Activated CD4-positive, CD25-positive, alpha-beta regulatory T cell treated with anti-CD3 and anti-CD28 coated beads, Interleukin-2, amount 50 U/mL, for 72 hours (primary cell): ENCODE data around the gene KIAA1586.
"Not testable (repeated sequence)": the region's sequence is repeated elsewhere in the genome, so short reads cannot be mapped to it uniquely, and the experiment has no call there.

Source experiments
- DNase-seq: peaks from one replicate; pipeline ENCODE4 v3.0.0; 2021

Gene KIAA1586

GRCh38 chr6:57047859-57048258 lies 1.4 kb downstream of the KIAA1586 start:
- not testable (repeated sequence) for DNase-seq

- no peak for DNase-seq
These were observed 2.1 kb downstream of the KIAA1586 start for GRCh38 chr6:57048577-57048976.

GRCh38 chr6:57063847-57064246 lies 17.4 kb downstream of the KIAA1586 start:
- no peak for DNase-seq

GRCh38 chr6:57064809-57065208 lies 18.3 kb downstream of the KIAA1586 start:
- DNase-seq: no peak

GRCh38 chr6:57068061-57068460 lies 21.6 kb downstream of the KIAA1586 start:
- no peak for DNase-seq

- no peak for DNase-seq
These were observed 22.7 kb downstream of the KIAA1586 start for GRCh38 chr6:57069228-57069627.

- no peak for DNase-seq
These were observed 23.4 kb downstream of the KIAA1586 start for GRCh38 chr6:57069920-57070331.

GRCh38 chr6:57072108-57072507 lies 25.6 kb downstream of the KIAA1586 start:
- no peak for DNase-seq

GRCh38 chr6:57074383-57074782 lies 27.9 kb downstream of the KIAA1586 start:
- DNase-seq: no peak

- no peak for DNase-seq
These were observed 28.6 kb downstream of the KIAA1586 start for GRCh38 chr6:57075092-57075491.

- no peak for DNase-seq
These were observed 32.2 kb downstream of the KIAA1586 start for GRCh38 chr6:57078531-57079207.

- no peak for DNase-seq
These were observed 39.0 kb downstream of the KIAA1586 start for GRCh38 chr6:57085471-57085870.

GRCh38 chr6:57086843-57087242 lies 40.4 kb downstream of the KIAA1586 start:
- no peak for DNase-seq

GRCh38 chr6:57087916-57088315 lies 41.4 kb downstream of the KIAA1586 start:
- no peak for DNase-seq

GRCh38 chr6:57089265-57089664 lies 42.8 kb downstream of the KIAA1586 start:
- no peak for DNase-seq

- peak; percentile 95 for DNase-seq
These were observed 43.4 kb downstream of the KIAA1586 start, which contains the start of gene ZNF451 for GRCh38 chr6:57089687-57090457. ZNF451 (plus strand) TSS chr6:57090188; CDS start chr6:57090254, 66 bp downstream.

GRCh38 chr6:57090458-57091067 lies 44.1 kb downstream of the KIAA1586 start:
- not testable (repeated sequence) for DNase-seq

- not testable (repeated sequence) for DNase-seq
These were observed 44.9 kb downstream of the KIAA1586 start for GRCh38 chr6:57091375-57091774.

- no peak for DNase-seq
These were observed 48.2 kb downstream of the KIAA1586 start for GRCh38 chr6:57094689-57095088.

GRCh38 chr6:57097596-57097995 lies 51.1 kb downstream of the KIAA1586 start:
- DNase-seq: no peak

GRCh38 chr6:57102976-57103375 lies 56.5 kb downstream of the KIAA1586 start:
- no peak for DNase-seq

- no peak for DNase-seq
These were observed 57.8 kb downstream of the KIAA1586 start for GRCh38 chr6:57104336-57104735.
